Esophagus squamous epithelium (tissue), 4 donors: ENCODE results near the gene ATL1.

Experiments used
- POLR2A ChIP-seq, 4 donors: fragments of 450-650 bp; IDR thresholded peaks; one replicate each; pipeline ENCODE4 v1.6.1; 2017; ENCODE audit warnings: antibody characterized with exemption in 4 of 4, mild to moderate bottlenecking in 4 of 4, moderate library complexity in 3 of 4
- TF ChIP-seq, protein P1 (sequence below), 6 experiments: fragments of 450-650 bp in 4 of 6; fragments of 200-600 bp in 2 of 6; sonication (generic) in 2 of 6; IDR thresholded peaks; one replicate each; pipeline ENCODE4 v1.5.1; 2016 to 2019; ENCODE audit warnings: antibody characterized with exemption in 6 of 6, mild to moderate bottlenecking in 4 of 6, moderate library complexity in 4 of 6

- TF ChIP-seq, protein P1, sequence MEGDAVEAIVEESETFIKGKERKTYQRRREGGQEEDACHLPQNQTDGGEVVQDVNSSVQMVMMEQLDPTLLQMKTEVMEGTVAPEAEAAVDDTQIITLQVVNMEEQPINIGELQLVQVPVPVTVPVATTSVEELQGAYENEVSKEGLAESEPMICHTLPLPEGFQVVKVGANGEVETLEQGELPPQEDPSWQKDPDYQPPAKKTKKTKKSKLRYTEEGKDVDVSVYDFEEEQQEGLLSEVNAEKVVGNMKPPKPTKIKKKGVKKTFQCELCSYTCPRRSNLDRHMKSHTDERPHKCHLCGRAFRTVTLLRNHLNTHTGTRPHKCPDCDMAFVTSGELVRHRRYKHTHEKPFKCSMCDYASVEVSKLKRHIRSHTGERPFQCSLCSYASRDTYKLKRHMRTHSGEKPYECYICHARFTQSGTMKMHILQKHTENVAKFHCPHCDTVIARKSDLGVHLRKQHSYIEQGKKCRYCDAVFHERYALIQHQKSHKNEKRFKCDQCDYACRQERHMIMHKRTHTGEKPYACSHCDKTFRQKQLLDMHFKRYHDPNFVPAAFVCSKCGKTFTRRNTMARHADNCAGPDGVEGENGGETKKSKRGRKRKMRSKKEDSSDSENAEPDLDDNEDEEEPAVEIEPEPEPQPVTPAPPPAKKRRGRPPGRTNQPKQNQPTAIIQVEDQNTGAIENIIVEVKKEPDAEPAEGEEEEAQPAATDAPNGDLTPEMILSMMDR (IDR thresholded peaks at IDR 0.05), result no peak
- no peak for TF ChIP-seq POLR2A (IDR thresholded peaks at IDR 0.05)
Measured at GRCh38 chr14:50656776-50657175, 96.8 kb downstream of the ATL1 start.
